OCI-LY1 (cell line): ENCODE data around the gene DLG1.

Experiments
- H2AFZ ChIP-seq: fragments of 200-600 bp; sonication (generic), shearing (Covaris generic); 2 replicates; pipeline ENCODE4 v1.6.0; 2014; ENCODE audit warnings: antibody characterized with exemption, mild to moderate bottlenecking, low read length
- H3F3A ChIP-seq: fragments of 200-600 bp; sonication (generic), shearing (Covaris generic); 2 replicates; pipeline ENCODE4 v1.6.0; 2014; ENCODE audit warnings: mild to moderate bottlenecking, antibody characterized with exemption, low read length, moderate library complexity; ENCODE audit not compliant: insufficient read depth
- H3K27ac ChIP-seq: fragments of 200-600 bp; sonication (generic); 2 replicates; pipeline ENCODE4 v1.5.1; 2014; ENCODE audit warnings: low read length, mixed run types, mild to moderate bottlenecking, low read depth; ENCODE audit not compliant: poor library complexity, severe bottlenecking
- H3K27me3 ChIP-seq: fragments of 200-600 bp; sonication (generic); 2 replicates; pipeline ENCODE4 v1.6.0; 2014; ENCODE audit warnings: antibody characterized with exemption, mild to moderate bottlenecking, low read length, moderate library complexity; ENCODE audit not compliant: insufficient read depth
- H3K36me3 ChIP-seq: fragments of 200-600 bp; sonication (generic); 2 replicates; pipeline ENCODE4 v1.6.1; 2014; ENCODE audit warnings: mild to moderate bottlenecking, antibody characterized with exemption, low read length, moderate library complexity, mixed read lengths; ENCODE audit not compliant: insufficient read depth
- H3K4me1 ChIP-seq: fragments of 200-600 bp; sonication (generic); 2 replicates; pipeline ENCODE4 v1.5.1; 2014; ENCODE audit warnings: mild to moderate bottlenecking, low read length, moderate library complexity; ENCODE audit not compliant: insufficient read depth, severe bottlenecking
- H3K4me2 ChIP-seq: fragments of 200-600 bp; sonication (generic), shearing (Covaris generic); 2 replicates; pipeline ENCODE4 v1.6.1; 2014; ENCODE audit warnings: low read length
- H3K4me3 ChIP-seq: fragments of 200-600 bp; sonication (generic); 2 replicates; pipeline ENCODE4 v1.5.1; 2014; ENCODE audit warnings: low read length, low read depth, mild to moderate bottlenecking, mixed read lengths; ENCODE audit not compliant: poor library complexity, severe bottlenecking
- H3K79me2 ChIP-seq: fragments of 200-600 bp; shearing (Covaris generic); 2 replicates; pipeline ENCODE4 v1.6.1; 2016; ENCODE audit warnings: mixed run types, low read length, mixed read lengths; ENCODE audit not compliant: insufficient read depth
- H3K9ac ChIP-seq: fragments of 200-600 bp; sonication (generic), shearing (Covaris generic); 2 replicates; pipeline ENCODE4 v1.6.1; 2014; ENCODE audit warnings: mild to moderate bottlenecking, low read length, mixed read lengths
- H3K9me2 ChIP-seq: fragments of 200-600 bp; sonication (generic), shearing (Covaris generic); 2 replicates; pipeline ENCODE4 v1.6.1; 2014; ENCODE audit warnings: low read depth, mild to moderate bottlenecking, low read length, mixed read lengths
- H3K9me3 ChIP-seq: fragments of 200-600 bp; shearing (Covaris generic); 2 replicates; pipeline ENCODE4 v1.6.1; 2014; ENCODE audit warnings: low read length, mixed read lengths
- H4K20me1 ChIP-seq: fragments of 200-600 bp; sonication (generic), shearing (Covaris generic); 2 replicates; pipeline ENCODE4 v1.6.0; 2016; ENCODE audit warnings: mild to moderate bottlenecking, low read length; ENCODE audit not compliant: insufficient read depth
- EZH2 ChIP-seq: fragments of 200-600 bp; sonication (generic), shearing (Covaris generic); IDR thresholded peaks from 2 replicates; pipeline ENCODE4 v1.8.0; 2017; ENCODE audit warnings: borderline replicate concordance, mixed run types, mild to moderate bottlenecking, antibody characterized with exemption, low read length, moderate library complexity, mixed read lengths
- TF ChIP-seq, protein P1 (sequence below): fragments of 200-600 bp; sonication (generic), shearing (Covaris generic); IDR thresholded peaks from 2 replicates; pipeline ENCODE4 v1.5.1; 2017; ENCODE audit warnings: mild to moderate bottlenecking, antibody characterized with exemption, low read length, moderate library complexity, mixed read lengths

The DLG1 gene

DNA sequence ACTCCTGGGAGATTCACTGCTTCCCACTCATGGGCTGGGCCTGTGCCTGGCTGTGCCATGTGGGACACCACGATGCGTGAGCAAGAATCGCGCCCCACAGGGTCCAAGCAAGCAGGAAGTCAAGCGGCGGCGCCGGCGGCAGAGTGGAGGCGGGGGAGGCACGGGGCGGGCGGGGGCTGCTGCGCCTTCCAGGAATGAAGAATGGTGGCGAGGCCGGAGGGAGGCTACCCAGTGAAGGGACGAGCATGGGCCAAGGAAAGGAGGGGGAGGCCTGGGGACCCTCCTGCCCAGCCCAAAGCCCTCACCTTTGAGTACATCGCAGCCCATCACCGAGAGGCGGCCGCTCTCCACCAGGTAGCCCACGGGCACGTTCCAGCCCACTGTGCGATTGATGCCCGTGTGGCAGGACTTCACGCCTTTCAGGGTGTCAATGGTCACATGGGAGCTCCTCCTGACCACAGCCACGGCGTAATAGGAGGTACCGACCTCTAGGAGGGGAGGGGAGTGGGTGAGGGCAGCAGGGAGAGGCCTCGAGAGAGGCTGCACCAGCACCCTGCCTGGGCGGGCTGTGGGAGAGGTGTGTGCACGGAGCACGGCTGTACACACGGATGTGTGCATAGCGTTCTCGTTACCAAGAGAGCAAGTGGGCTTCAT, 274.3 kb downstream of the DLG1 start:
- TF ChIP-seq, protein P1, sequence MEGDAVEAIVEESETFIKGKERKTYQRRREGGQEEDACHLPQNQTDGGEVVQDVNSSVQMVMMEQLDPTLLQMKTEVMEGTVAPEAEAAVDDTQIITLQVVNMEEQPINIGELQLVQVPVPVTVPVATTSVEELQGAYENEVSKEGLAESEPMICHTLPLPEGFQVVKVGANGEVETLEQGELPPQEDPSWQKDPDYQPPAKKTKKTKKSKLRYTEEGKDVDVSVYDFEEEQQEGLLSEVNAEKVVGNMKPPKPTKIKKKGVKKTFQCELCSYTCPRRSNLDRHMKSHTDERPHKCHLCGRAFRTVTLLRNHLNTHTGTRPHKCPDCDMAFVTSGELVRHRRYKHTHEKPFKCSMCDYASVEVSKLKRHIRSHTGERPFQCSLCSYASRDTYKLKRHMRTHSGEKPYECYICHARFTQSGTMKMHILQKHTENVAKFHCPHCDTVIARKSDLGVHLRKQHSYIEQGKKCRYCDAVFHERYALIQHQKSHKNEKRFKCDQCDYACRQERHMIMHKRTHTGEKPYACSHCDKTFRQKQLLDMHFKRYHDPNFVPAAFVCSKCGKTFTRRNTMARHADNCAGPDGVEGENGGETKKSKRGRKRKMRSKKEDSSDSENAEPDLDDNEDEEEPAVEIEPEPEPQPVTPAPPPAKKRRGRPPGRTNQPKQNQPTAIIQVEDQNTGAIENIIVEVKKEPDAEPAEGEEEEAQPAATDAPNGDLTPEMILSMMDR: no peak
- no peak for TF ChIP-seq EZH2
- Histone ChIP-seq H4K20me1 (no peaks in the 10 kb centered on the region), H3K79me2 (no peaks in the 10 kb centered on the region), H3K4me1 (peaks cover 28% of the 10 kb centered on the region), H3F3A (no peaks in the 10 kb centered on the region), H3K4me3 (peak overlapping the region; percentile 47), H3K27me3 (peaks cover 30% of the 10 kb centered on the region), H3K9me3 (no peaks in the 10 kb centered on the region), H3K4me2 (peak overlapping the region; percentile 66), H3K9me2 (no peaks in the 10 kb centered on the region), H3K27ac (no peak overlapping the region), H3K36me3 (no peaks in the 10 kb centered on the region), H3K9ac (peak overlapping the region; percentile 9; the same call in 1 of the 2 replicates), H2AFZ (no peak overlapping the region)

DNA sequence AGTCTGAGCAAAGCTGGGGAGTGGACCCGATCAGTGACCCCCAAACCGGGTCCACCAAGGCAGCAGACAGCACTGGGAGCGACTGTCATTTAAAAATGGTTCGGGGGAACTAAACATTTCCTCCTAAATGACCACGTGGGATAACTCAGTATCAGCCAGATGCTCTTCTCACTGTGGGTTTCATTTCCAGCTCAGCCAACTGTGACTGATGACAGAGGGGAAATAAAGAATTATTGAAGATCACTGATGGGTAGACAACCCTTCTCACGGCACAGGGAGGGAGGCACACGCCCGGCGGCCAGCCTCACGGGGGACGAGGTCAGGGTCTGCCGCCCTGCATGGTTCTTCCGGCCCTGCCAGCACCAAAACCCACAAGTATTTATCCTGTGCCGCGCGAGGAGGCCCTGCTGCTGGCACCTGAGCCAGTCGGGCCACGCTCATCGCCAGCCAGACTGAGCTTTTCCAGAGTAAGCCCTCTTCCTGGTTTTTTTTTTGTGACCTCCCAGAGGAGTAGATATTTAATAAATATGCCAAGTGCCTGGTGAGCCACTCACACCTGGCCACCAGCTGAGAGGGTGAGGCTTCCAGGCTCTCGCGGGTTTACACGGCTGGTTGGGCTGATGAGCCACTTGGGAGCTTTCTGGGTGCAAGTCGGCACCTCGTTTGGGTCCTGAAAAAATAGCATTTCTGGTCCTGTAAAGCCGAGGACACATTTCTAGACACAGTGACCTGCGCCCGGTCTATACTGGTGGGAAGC, 275.0 kb downstream of the DLG1 start:
- H3K9me3 ChIP-seq: no peaks in the 10 kb centered on the region
- H2AFZ ChIP-seq: no peak overlapping the region
- H3F3A ChIP-seq: no peaks in the 10 kb centered on the region
- peak overlapping the region; percentile 66 for H3K4me2 ChIP-seq
- TF ChIP-seq, protein P1: no peak
- TF ChIP-seq EZH2: no peak
- peaks cover 21% of the 10 kb centered on the region for H3K4me1 ChIP-seq
- no peaks in the 10 kb centered on the region for H3K36me3 ChIP-seq
- peaks cover 36% of the 10 kb centered on the region for H3K27me3 ChIP-seq
- peak overlapping the region; percentile 47 for H3K4me3 ChIP-seq
- no peaks in the 10 kb centered on the region for H3K9me2 ChIP-seq
- no peaks in the 10 kb centered on the region for H4K20me1 ChIP-seq
- peak overlapping the region; percentile 11; the same call in 1 of the 2 replicates for H3K9ac ChIP-seq
- no peaks in the 10 kb centered on the region for H3K79me2 ChIP-seq
- no peak overlapping the region for H3K27ac ChIP-seq

DNA sequence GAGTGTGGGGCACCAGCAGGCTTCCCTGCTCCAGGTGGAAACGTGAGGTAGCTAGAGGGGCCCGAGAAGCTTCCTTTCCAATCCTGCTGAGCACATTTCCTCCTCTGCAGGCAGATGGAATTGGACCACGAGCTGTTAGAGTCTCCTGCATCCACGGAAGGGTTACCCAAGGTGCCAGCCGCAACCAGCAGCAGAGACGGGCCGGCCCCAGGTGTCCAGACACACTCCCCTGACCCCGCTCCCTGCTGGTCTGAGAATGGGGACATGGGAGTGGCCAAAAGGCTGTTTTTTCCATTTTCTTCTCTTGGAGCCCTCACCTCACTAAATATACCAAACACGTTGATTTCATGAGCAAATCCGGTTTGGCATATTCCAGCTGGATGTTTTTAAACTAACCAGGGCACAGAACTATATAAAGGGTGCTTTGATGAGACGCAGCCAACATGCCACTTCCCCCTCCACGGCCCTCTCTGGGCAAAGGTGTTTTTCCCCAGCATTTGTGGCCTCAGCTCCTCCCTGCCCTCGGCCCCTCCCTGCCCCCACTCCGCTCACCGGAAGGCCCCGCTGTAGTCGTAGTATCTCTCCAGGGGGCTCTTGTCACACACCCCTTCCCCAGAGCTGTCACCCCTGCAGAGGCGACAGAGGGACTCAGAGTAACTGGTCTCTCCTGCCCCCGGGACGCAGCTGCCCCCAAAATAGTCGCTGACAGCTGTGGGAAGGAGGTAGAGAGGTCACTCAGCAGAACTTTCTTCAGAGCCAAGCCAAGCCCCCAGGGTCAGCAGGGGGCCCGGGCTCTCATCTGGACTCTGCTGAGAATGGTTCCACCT, 275.8 kb downstream of the DLG1 start:
- Histone ChIP-seq H3K79me2 (no peaks in the 10 kb centered on the region), H3K4me1 (peaks cover 21% of the 10 kb centered on the region), H2AFZ (no peak overlapping the region), H3K9me3 (no peaks in the 10 kb centered on the region), H3K27me3 (peaks cover 36% of the 10 kb centered on the region), H4K20me1 (no peaks in the 10 kb centered on the region), H3F3A (no peaks in the 10 kb centered on the region), H3K36me3 (no peaks in the 10 kb centered on the region), H3K4me2 (peak overlapping the region; percentile 66), H3K9ac (peak overlapping the region; percentile 11; the same call in 1 of the 2 replicates), H3K9me2 (no peaks in the 10 kb centered on the region), H3K4me3 (peak overlapping the region; percentile 47), H3K27ac (no peak overlapping the region)
- TF ChIP-seq EZH2: no peak
- TF ChIP-seq, protein P1: no peak
